Measurements from ENCODE around the gene ITPRID1. TPM values are rescaled to one million over a fixed set of nuclear protein-coding genes. Genes with fewer than 3 reads are reported as not detected.

The ITPRID1 gene
- polyA plus RNA-seq, 1 donor (not counting 4 experiments of a cell fraction or from before 2014, with no cell fraction given) = not detected

DNA sequence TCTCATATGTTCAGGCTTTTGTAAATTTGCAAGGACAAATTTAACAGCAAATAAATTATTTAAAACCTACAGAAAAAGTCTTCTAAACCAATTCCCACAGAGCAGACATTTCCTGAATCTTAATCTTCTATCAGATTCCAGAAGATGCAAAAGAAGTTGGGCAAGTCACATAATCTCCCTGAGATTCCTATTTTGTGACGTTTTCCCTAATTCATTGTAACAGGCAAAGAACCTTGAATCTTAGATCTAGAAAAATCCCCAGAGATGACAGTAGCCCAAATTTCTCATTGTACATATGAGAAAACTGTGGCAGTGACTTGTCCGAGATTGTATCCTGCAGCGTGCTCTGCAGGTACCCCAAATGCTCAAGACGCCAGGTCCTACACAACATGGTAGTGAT is 4.9 kb downstream of the ITPRID1 start:
- Histone ChIP-seq H3K27me3 (ENCODE audit: control insufficient read depth, extremely low read depth, insufficient read depth, low read length) (no peaks in the 10 kb centered on the region), H2AFZ (ENCODE audit: control insufficient read depth, low read length) (no peak overlapping the region), H3K36me3 (ENCODE audit: control insufficient read depth in 2 of 2, extremely low read depth in 1 of 2, insufficient read depth in 2 of 2, low read length in 2 of 2) (no peaks in the 10 kb centered on the region), H3K9me1 (ENCODE audit: control insufficient read depth, extremely low read depth, insufficient read depth, low read length) (no peaks in the 10 kb centered on the region), H3K4me3 (ENCODE audit: control insufficient read depth in 2 of 3, extremely low read depth in 1 of 3, insufficient read depth in 2 of 3, low read depth in 1 of 3, low read length in 3 of 3) (no peak overlapping the region), H3K4me2 (ENCODE audit: control insufficient read depth, extremely low read depth, insufficient read depth, low read depth, low read length) (no peak overlapping the region), H3K4me1 (ENCODE audit: control insufficient read depth, extremely low read depth, insufficient read depth, low read length) (no peaks in the 10 kb centered on the region), H3K9me3 (ENCODE audit: control insufficient read depth, low read depth, low read length) (no peaks in the 10 kb centered on the region), H3K79me2 (ENCODE audit: control insufficient read depth, insufficient read depth, low read length) (no peaks in the 10 kb centered on the region), H4K20me1 (ENCODE audit: control insufficient read depth, extremely low read depth, insufficient read depth, low read length) (no peaks in the 10 kb centered on the region), H3K9ac (ENCODE audit: control insufficient read depth, extremely low read depth, insufficient read depth, low read length) (no peak overlapping the region), H3K27ac (ENCODE audit: control insufficient read depth, insufficient read depth, low read length) (no peak overlapping the region)
- TF ChIP-seq, protein P1, sequence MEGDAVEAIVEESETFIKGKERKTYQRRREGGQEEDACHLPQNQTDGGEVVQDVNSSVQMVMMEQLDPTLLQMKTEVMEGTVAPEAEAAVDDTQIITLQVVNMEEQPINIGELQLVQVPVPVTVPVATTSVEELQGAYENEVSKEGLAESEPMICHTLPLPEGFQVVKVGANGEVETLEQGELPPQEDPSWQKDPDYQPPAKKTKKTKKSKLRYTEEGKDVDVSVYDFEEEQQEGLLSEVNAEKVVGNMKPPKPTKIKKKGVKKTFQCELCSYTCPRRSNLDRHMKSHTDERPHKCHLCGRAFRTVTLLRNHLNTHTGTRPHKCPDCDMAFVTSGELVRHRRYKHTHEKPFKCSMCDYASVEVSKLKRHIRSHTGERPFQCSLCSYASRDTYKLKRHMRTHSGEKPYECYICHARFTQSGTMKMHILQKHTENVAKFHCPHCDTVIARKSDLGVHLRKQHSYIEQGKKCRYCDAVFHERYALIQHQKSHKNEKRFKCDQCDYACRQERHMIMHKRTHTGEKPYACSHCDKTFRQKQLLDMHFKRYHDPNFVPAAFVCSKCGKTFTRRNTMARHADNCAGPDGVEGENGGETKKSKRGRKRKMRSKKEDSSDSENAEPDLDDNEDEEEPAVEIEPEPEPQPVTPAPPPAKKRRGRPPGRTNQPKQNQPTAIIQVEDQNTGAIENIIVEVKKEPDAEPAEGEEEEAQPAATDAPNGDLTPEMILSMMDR (optimal IDR thresholded peaks at IDR 0.05 in 1 of 3, IDR thresholded peaks at IDR 0.05 in 1 of 3, conservative IDR thresholded peaks at IDR 0.05 in 1 of 3; ENCODE audit: extremely low read depth in 1 of 3, insufficient read depth in 2 of 3, low read length in 3 of 3) = no peak
- TF ChIP-seq EZH2 (IDR thresholded peaks at IDR 0.05; ENCODE audit: low read length) = no peak
- FAIRE-seq (no peak), DNase-seq (ENCODE audit: low read depth, low spot score) (no peak)
- dilution Hi-C loops (cut with MboI; ENCODE audit: extremely low pct_ligation_motif_present, low sequenced_read_pairs) = no loop called here

DNA sequence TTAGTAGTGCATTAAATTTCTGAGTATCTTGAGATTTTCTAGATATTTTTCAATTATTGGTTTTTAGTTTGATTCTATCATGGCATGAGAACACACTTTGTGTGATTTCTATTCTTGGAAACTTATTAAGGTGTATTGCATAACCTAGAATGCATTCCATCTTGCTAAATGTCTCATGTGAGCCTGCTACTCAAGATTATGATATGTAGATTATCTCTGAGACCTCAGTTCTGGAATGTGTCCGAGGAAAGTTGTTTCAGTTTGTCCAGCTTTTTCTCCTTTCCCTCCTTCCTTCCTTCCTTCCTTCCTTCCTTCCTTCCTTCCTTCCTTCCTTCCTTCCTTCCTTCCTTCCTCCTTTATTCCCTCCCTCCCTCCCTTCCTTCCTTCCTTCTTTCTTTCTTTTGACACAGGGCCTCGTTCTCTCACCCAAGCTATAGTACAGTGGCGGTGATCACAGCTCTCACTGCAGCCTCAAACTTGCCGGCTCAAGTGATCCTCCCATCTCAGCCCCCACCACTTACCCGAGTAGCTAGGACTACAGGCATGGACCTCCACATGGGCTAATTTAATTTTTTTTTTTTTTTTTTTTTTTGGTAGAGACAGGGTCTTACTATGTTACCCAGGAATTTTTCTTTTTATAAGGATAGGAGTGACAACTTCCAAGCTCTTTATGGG is 7.6 kb downstream of the ITPRID1 start:
- no peak overlapping the region for H3K9ac ChIP-seq (ENCODE audit: control insufficient read depth, extremely low read depth, insufficient read depth, low read length)
- no peaks in the 10 kb centered on the region for H3K9me3 ChIP-seq (ENCODE audit: control insufficient read depth, low read depth, low read length)
- no peaks in the 10 kb centered on the region for H3K9me1 ChIP-seq (ENCODE audit: control insufficient read depth, extremely low read depth, insufficient read depth, low read length)
- no peaks in the 10 kb centered on the region for H3K79me2 ChIP-seq (ENCODE audit: control insufficient read depth, insufficient read depth, low read length)
- no peaks in the 10 kb centered on the region for H3K4me1 ChIP-seq (ENCODE audit: control insufficient read depth, extremely low read depth, insufficient read depth, low read length)
- no peak overlapping the region for H3K4me3 ChIP-seq (ENCODE audit: control insufficient read depth in 2 of 3, extremely low read depth in 1 of 3, insufficient read depth in 2 of 3, low read depth in 1 of 3, low read length in 3 of 3)
- H3K4me2 ChIP-seq (ENCODE audit: control insufficient read depth, extremely low read depth, insufficient read depth, low read depth, low read length) = no peak overlapping the region
- FAIRE-seq = no peak
- dilution Hi-C loops (cut with MboI; ENCODE audit: extremely low pct_ligation_motif_present, low sequenced_read_pairs) = no loop called here
- H2AFZ ChIP-seq (ENCODE audit: control insufficient read depth, low read length) = no peak overlapping the region
- no peaks in the 10 kb centered on the region for H3K36me3 ChIP-seq (ENCODE audit: control insufficient read depth in 2 of 2, extremely low read depth in 1 of 2, insufficient read depth in 2 of 2, low read length in 2 of 2)
- no peak overlapping the region for H3K27ac ChIP-seq (ENCODE audit: control insufficient read depth, insufficient read depth, low read length)
- TF ChIP-seq EZH2 (IDR thresholded peaks at IDR 0.05; ENCODE audit: low read length) = no peak
- TF ChIP-seq, protein P1 (optimal IDR thresholded peaks at IDR 0.05 in 1 of 3, IDR thresholded peaks at IDR 0.05 in 1 of 3, conservative IDR thresholded peaks at IDR 0.05 in 1 of 3; ENCODE audit: extremely low read depth in 1 of 3, insufficient read depth in 2 of 3, low read length in 3 of 3) = no peak
- H3K27me3 ChIP-seq (ENCODE audit: control insufficient read depth, extremely low read depth, insufficient read depth, low read length) = no peaks in the 10 kb centered on the region
- H4K20me1 ChIP-seq (ENCODE audit: control insufficient read depth, extremely low read depth, insufficient read depth, low read length) = no peaks in the 10 kb centered on the region
- no peak for DNase-seq (ENCODE audit: low read depth, low spot score)

Measured in keratinocyte (primary cell).